ENCODE results near the gene EEF1G. TPM values are rescaled to one million over a fixed set of nuclear protein-coding genes. Genes with fewer than 3 reads are reported as not detected.
A peak's percentile ranks its signal among the peaks of the same experiment; 100 is the strongest.

Gene EEF1G
- total and polyA plus RNA-seq, 9 of the 15 experiments (the other 6 are each of a cell fraction or from before 2014, with no cell fraction given) = 985 to 2,349 (median 2,035) TPM

GRCh38 chr11:62621567-62622470 is 48.1 kb upstream of the EEF1G start, which contains the start of gene B3GAT3 (continued):
- TF ChIP-seq, protein P1, sequence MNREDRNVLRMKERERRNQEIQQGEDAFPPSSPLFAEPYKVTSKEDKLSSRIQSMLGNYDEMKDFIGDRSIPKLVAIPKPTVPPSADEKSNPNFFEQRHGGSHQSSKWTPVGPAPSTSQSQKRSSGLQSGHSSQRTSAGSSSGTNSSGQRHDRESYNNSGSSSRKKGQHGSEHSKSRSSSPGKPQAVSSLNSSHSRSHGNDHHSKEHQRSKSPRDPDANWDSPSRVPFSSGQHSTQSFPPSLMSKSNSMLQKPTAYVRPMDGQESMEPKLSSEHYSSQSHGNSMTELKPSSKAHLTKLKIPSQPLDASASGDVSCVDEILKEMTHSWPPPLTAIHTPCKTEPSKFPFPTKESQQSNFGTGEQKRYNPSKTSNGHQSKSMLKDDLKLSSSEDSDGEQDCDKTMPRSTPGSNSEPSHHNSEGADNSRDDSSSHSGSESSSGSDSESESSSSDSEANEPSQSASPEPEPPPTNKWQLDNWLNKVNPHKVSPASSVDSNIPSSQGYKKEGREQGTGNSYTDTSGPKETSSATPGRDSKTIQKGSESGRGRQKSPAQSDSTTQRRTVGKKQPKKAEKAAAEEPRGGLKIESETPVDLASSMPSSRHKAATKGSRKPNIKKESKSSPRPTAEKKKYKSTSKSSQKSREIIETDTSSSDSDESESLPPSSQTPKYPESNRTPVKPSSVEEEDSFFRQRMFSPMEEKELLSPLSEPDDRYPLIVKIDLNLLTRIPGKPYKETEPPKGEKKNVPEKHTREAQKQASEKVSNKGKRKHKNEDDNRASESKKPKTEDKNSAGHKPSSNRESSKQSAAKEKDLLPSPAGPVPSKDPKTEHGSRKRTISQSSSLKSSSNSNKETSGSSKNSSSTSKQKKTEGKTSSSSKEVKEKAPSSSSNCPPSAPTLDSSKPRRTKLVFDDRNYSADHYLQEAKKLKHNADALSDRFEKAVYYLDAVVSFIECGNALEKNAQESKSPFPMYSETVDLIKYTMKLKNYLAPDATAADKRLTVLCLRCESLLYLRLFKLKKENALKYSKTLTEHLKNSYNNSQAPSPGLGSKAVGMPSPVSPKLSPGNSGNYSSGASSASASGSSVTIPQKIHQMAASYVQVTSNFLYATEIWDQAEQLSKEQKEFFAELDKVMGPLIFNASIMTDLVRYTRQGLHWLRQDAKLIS (CRISPR knock-in tag; IDR thresholded peaks at IDR 0.05) = no peak
- 0 out of 2 replicates have a peak, but pooled peaks have one; percentile 19 for TF ChIP-seq HIVEP1 (CRISPR knock-in tag; IDR thresholded peaks at IDR 0.05)

GRCh38 chr11:62621027-62621566 is 47.4 kb upstream of the EEF1G start:
- Histone ChIP-seq H3K9ac (ENCODE audit: insufficient read depth in 1 of 2, low read depth in 2 of 2, low read length in 2 of 2) (peak overlapping the region; percentile 85 to 93), H3K4me3 (peak overlapping the region; percentile 73), H3K27ac (ENCODE audit: extremely low read depth, low read depth, low read length) (peak overlapping the region; percentile 84), H3K4me1 (replicated peaks in 1 of 2; ENCODE audit: control insufficient read depth in 2 of 2, insufficient read depth in 2 of 2, low read length in 2 of 2) (peaks cover 12 to 18% of the 10 kb centered on the region in 2 experiments; a peak in 4 of 5 replicates), H3K79me2 (ENCODE audit: control insufficient read depth, insufficient read depth, low read length) (peaks cover 20% of the 10 kb centered on the region), H2AFZ (ENCODE audit: low read depth, low read length) (peak overlapping the region; percentile 79), H3K9me1 (ENCODE audit: control insufficient read depth, insufficient read depth, low read length) (no peaks in the 10 kb centered on the region), H3K36me3 (ENCODE audit: control insufficient read depth, insufficient read depth, low read length) (peaks cover 34% of the 10 kb centered on the region; the same call in 2 of the 3 replicates), H3K27me3 (ENCODE audit: control insufficient read depth in 2 of 2, insufficient read depth in 2 of 2, low read length in 2 of 2) (no peaks in the 10 kb centered on the region), H3K4me2 (ENCODE audit: insufficient read depth, low read length) (peak overlapping the region; percentile 93), H3K9me3 (replicated peaks; ENCODE audit: control insufficient read depth, insufficient read depth, low read depth, low read length) (no peaks in the 10 kb centered on the region), H4K20me1 (replicated peaks; ENCODE audit: control insufficient read depth, insufficient read depth, low read length) (no peaks in the 10 kb centered on the region)
- no peak for DNase-seq (ENCODE audit: extremely low read depth in 1 of 4, low spot score in 3 of 4)
- in situ Hi-C loops (cut with MboI) (loop anchor here (10.0 kb wide), 1 partner anchor 1196 kb away; the partner anchor contains the start of gene CPSF7), intact Hi-C loops (cut with micrococcal nuclease) (no loop called here)
- 11% methylated on average over 8 of the region's 8 CpGs for WGBS (ENCODE audit: insufficient coverage, low coverage, missing lambda C conversion rate)
- POLR2A ChIA-PET = interaction anchor here (0.9 to 2.6 kb wide), 14 partner anchors 9 to 234 kb away, joined by 3 to 24 read pairs (median 4); partner anchors contain the start of genes C11orf98, CSKMT, EML3 and GANAB
- CTCF ChIA-PET (ENCODE audit: low intra/inter-chr PET ratio) = interaction anchor here (1.6 kb wide), 1 partner anchor 9 kb away, joined by 14 read pairs; the partner anchor contains the start of gene EML3
- TSS peak; percentile 55 for BruUV-seq (replicated peaks)
- ATAC-seq = no peak
- FAIRE-seq = no peak
- TF ChIP-seq MIER1 (IDR thresholded peaks at IDR 0.05; ENCODE audit: low read depth) (peak; percentile 40; the same call in 1 of the 2 replicates), ZNF316 (IDR thresholded peaks at IDR 0.05) (peak; percentile 69), HMGN3 (IDR thresholded peaks at IDR 0.05; ENCODE audit: borderline replicate concordance, extremely low read depth, insufficient read length, low read depth, low read length) (no peak), TRIM28 (IDR thresholded peaks at IDR 0.05) (0 out of 2 replicates have a peak, but pooled peaks have one; percentile 48), TBP (optimal IDR thresholded peaks at IDR 0.05; ENCODE audit: low read depth, low read length) (peak; percentile 17), TAF7 (tag; IDR thresholded peaks at IDR 0.05) (no peak), SMARCA4 (IDR thresholded peaks at IDR 0.05) (0 out of 2 replicates have a peak, but pooled peaks have one; percentile 15), ZC3H8 (IDR thresholded peaks at IDR 0.05) (0 out of 2 replicates have a peak, but pooled peaks have one; percentile 32), ATF7 (IDR thresholded peaks at IDR 0.05) (no peak), ZBTB26 (CRISPR knock-in tag; IDR thresholded peaks at IDR 0.05) (0 out of 2 replicates have a peak, but pooled peaks have one; percentile 46), BCOR (IDR thresholded peaks at IDR 0.05) (peak; percentile 61; the same call in 1 of the 2 replicates), FOXK1 (CRISPR knock-in tag; IDR thresholded peaks at IDR 0.05; ENCODE audit: borderline replicate concordance) (0 out of 2 replicates have a peak, but pooled peaks have one; percentile 36), ELF4 (CRISPR knock-in tag; IDR thresholded peaks at IDR 0.05) (0 out of 2 replicates have a peak, but pooled peaks have one; percentile 29)

All from K562 (cell line).